DND-41 (cell line): ENCODE data around the gene PCYOX1L.

Experiments used
- EZH2 ChIP-seq: IDR thresholded peaks from 3 replicates; pipeline ENCODE4 v1.6.1; 2012; ENCODE audit warnings: borderline replicate concordance, low read depth, mild to moderate bottlenecking, moderate library complexity, low read length, inconsistent platforms; ENCODE audit not compliant: severe bottlenecking
- TF ChIP-seq, protein P1 (sequence below): IDR thresholded peaks from 2 replicates; pipeline ENCODE4 v1.5.1; 2012; ENCODE audit warnings: borderline replicate concordance, low read length, moderate library complexity, mild to moderate bottlenecking; ENCODE audit not compliant: poor library complexity, severe bottlenecking; ENCODE audit errors: extremely low read depth

- TF ChIP-seq, protein P1, sequence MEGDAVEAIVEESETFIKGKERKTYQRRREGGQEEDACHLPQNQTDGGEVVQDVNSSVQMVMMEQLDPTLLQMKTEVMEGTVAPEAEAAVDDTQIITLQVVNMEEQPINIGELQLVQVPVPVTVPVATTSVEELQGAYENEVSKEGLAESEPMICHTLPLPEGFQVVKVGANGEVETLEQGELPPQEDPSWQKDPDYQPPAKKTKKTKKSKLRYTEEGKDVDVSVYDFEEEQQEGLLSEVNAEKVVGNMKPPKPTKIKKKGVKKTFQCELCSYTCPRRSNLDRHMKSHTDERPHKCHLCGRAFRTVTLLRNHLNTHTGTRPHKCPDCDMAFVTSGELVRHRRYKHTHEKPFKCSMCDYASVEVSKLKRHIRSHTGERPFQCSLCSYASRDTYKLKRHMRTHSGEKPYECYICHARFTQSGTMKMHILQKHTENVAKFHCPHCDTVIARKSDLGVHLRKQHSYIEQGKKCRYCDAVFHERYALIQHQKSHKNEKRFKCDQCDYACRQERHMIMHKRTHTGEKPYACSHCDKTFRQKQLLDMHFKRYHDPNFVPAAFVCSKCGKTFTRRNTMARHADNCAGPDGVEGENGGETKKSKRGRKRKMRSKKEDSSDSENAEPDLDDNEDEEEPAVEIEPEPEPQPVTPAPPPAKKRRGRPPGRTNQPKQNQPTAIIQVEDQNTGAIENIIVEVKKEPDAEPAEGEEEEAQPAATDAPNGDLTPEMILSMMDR: no peak
- no peak for TF ChIP-seq EZH2
Measured at GRCh38 chr5:149401051-149401450, 43.2 kb downstream of the PCYOX1L start.
